DMS79 treated with DMSO at 0.1 percent for 48 hours (cell line): ENCODE measurements around the gene MAP4.
"Not testable (repeated sequence)": the region's sequence is repeated elsewhere in the genome, so short reads cannot be mapped to it uniquely, and the experiment has no call there.

Source experiments
- DNase-seq: peaks from one replicate; lab custom pipeline; 2025; lab: John Stamatoyannopoulos, UW

MAP4 gene

GRCh38 chr3:48013288-48013980, 2.8 kb downstream of the MAP4 start:
- DNase-seq: no peak

GRCh38 chr3:48012659-48013058, 3.6 kb downstream of the MAP4 start:
- no peak for DNase-seq

- not testable (repeated sequence) for DNase-seq
These were observed 8.2 kb downstream of the MAP4 start for GRCh38 chr3:48008066-48008465.

DNA sequence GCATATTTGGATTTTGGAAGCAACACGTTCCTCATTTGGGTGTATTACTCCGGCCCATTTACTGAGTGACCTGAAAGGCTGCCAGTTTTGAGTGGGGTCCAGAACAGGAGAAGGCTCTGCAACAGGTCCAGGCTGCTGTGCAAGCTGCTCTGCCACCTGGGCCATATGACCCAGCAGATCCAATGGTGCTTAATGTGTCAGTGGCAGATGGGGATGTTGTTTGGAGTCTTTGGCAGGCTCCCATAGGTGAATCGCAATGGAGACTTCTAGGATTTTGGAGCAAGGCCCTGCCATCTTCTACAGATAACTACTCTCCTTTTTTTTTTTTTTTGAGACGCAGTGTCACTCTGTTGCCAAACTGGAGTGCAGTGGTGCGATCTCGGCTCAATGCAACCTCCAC, 8.9 kb downstream of the MAP4 start:
- not testable (repeated sequence) for DNase-seq

DNA sequence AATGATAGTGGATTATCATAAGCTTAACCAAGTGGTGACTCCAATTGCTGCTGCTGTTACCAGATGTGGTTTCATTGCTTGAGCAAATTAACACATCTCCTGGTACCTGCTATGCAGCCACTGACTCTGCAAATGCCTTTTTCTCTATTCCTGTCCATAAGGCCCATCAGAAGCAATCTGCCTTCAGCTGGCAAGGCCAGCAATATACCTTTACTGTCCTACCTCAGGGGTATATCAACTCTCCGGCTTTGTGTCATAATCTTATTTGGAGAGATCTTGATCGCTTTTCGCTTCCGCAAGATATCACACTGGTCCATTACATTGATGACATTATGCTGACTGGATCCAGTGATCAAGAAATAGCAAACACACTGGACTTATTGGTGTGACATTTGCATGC, 9.4 kb downstream of the MAP4 start:
- DNase-seq: not testable (repeated sequence)

- no peak for DNase-seq
These were observed 11.5 kb downstream of the MAP4 start for GRCh38 chr3:48004694-48005093.

GRCh38 chr3:48002787-48003186, 13.4 kb downstream of the MAP4 start:
- DNase-seq: no peak

- no peak for DNase-seq
These were observed 14.2 kb downstream of the MAP4 start for GRCh38 chr3:48001991-48002390.

GRCh38 chr3:48000212-48000611, 16.0 kb downstream of the MAP4 start:
- DNase-seq: no peak

GRCh38 chr3:47996440-47996839, 19.8 kb downstream of the MAP4 start:
- DNase-seq: no peak

GRCh38 chr3:47994180-47994579, 22.0 kb downstream of the MAP4 start:
- DNase-seq: no peak

DNA sequence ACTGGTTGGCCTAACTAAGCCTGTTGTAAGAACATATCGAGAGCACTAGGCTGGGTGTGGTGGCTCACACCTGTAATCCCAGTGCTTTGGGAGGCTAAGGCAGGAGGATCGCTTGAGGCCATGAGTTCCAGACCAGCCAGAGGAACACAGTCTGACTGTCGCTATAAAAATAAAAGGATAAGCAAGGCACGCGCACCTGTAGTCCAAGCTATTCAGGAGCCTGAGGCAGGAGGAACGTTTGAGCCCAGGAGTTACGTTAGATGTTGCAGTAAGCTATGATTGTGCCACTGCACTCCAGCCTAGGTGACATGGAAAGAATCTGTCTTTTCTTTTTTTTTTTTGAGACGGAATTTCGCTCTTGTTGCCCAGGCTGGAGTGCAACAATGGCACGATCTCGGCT, 24.9 kb downstream of the MAP4 start:
- no peak for DNase-seq

GRCh38 chr3:47989981-47990440, 26.2 kb downstream of the MAP4 start:
- DNase-seq: peak; percentile 44

GRCh38 chr3:47985381-47985780, 30.8 kb downstream of the MAP4 start:
- DNase-seq: no peak

- no peak for DNase-seq
These were observed 32.0 kb downstream of the MAP4 start for GRCh38 chr3:47984075-47984728.

GRCh38 chr3:47980795-47981194, 35.4 kb downstream of the MAP4 start:
- no peak for DNase-seq

DNA sequence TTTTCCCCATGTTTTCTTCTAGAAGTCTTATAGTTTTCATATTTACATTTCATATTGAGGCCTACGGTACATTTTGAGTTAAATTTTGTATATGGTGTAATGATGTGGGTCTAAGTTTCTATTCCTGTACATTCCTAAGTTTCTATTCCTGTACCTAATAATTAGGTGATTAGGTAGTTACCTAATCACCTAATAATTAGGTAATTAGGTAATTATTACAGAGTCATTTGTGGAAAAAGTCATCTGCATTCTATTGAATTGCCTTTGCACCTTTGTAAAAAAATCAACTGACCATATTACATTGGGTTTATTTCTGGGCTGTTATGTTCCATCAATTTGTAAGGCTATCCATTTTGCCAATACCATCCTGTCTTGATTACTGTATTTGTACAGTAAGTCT, 37.1 kb downstream of the MAP4 start:
- no peak for DNase-seq

- DNase-seq: no peak
These were observed 37.8 kb downstream of the MAP4 start for GRCh38 chr3:47978386-47978785.

GRCh38 chr3:47976135-47976732, 40.0 kb downstream of the MAP4 start:
- DNase-seq: no peak

DNA sequence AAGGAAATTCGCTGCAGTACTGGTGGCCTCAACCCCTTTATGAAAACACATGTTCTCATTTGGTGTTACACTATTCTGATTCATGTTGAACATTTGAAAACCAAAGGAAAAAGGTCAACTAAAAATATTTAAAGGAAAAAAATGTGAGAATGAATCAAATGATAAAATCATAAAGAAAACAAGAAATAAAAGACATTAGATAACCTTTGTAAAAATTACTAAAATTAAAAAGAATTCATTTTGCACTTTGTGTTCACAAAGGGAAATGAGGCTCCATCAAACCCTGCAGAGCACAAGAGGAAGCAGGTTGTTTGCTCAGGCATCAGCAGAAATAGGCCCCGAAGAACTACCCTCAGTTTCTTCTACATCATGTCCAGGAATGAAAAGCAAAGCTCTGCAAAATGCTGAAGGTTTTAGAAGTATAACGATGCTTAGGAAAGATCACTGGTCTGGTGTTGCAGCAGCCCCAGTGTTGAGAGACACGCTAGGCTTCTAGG, 41.2 kb downstream of the MAP4 start:
- no peak for DNase-seq

- no peak for DNase-seq
These were observed 45.1 kb downstream of the MAP4 start for GRCh38 chr3:47971081-47971480.

DNA sequence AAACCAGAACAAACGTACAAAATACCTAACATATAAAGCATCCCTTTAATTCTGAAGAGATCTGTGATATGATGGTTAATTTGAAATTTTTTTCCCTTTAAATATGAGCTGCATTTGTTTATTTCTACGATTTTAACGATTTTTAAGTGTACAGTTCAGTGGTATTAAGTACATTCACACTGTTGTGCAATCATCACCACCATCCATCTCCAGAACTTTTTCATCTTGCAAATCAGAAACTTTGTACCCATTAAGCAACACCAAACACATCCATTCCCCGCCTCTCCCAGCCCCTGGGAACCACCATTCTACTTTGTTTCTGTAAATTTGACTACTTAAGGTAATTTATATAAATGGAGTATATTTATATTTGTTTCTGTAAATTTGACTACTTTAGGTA, 51.5 kb downstream of the MAP4 start:
- no peak for DNase-seq
